HepG2 (cell line): ENCODE results near the gene MYRFL.

ENCODE experiments used
- KAT7 ChIP-seq: IDR thresholded peaks from 2 replicates; pipeline ENCODE4 v1.6.1; 2018; ENCODE audit warnings: borderline replicate concordance, missing compliant biosample characterization
- TBX2 ChIP-seq: sonication (generic); formaldehyde crosslinking; IDR thresholded peaks from 2 replicates; pipeline ENCODE4 v1.5.0; 2020; ENCODE audit warnings: missing genetic modification reagents, mild to moderate bottlenecking, borderline replicate concordance
- ZNF30 ChIP-seq: sonication (generic); formaldehyde crosslinking; IDR thresholded peaks from 2 replicates; pipeline ENCODE4 v1.5.0; 2020; ENCODE audit warnings: mild to moderate bottlenecking, missing genetic modification reagents
- TF ChIP-seq, protein P1 (sequence below): sonication (generic); formaldehyde crosslinking; IDR thresholded peaks from 2 replicates; pipeline ENCODE4 v1.9.0; 2021; ENCODE audit warnings: missing genetic modification reagents, borderline replicate concordance
- TF ChIP-seq, protein P2 (sequence below): sonication (generic); formaldehyde crosslinking; IDR thresholded peaks from 2 replicates; pipeline ENCODE4 v1.5.1; 2020; ENCODE audit warnings: mild to moderate bottlenecking, moderate library complexity, missing genetic modification reagents
- TF ChIP-seq, protein P3 (sequence below): sonication (generic); formaldehyde crosslinking; IDR thresholded peaks from 2 replicates; pipeline ENCODE4 v1.4.0; 2020; ENCODE audit warnings: missing genetic modification reagents
- TF ChIP-seq, protein P4 (sequence below): sonication (generic); formaldehyde crosslinking; IDR thresholded peaks from 2 replicates; pipeline ENCODE4 v1.4.0; 2020; ENCODE audit warnings: missing genetic modification reagents
- TF ChIP-seq, protein P5 (sequence below): sonication (generic); formaldehyde crosslinking; IDR thresholded peaks from 2 replicates; pipeline ENCODE4 v1.5.1; 2020; ENCODE audit warnings: mild to moderate bottlenecking, missing genetic modification reagents, moderate library complexity

DNA sequence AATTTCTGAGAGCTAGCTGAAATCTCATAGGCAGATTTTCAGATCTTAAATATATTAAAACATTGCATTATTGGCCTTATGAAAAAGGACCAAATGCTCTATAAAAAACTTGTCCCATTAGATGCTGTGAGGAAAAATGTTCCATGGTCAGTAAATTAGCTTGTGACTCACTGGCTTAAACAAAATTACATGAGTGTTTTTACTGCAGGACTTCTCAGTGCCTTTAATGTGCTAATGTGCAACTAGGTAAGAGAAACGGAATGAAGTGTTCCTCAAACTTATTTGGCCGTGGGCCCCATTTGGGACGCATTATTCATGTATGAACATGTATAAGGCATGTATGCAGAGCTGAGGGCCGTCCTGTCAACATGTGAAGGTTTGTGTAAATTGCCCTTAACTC, 41.7 kb downstream of the MYRFL start:
- TF ChIP-seq, protein P1, sequence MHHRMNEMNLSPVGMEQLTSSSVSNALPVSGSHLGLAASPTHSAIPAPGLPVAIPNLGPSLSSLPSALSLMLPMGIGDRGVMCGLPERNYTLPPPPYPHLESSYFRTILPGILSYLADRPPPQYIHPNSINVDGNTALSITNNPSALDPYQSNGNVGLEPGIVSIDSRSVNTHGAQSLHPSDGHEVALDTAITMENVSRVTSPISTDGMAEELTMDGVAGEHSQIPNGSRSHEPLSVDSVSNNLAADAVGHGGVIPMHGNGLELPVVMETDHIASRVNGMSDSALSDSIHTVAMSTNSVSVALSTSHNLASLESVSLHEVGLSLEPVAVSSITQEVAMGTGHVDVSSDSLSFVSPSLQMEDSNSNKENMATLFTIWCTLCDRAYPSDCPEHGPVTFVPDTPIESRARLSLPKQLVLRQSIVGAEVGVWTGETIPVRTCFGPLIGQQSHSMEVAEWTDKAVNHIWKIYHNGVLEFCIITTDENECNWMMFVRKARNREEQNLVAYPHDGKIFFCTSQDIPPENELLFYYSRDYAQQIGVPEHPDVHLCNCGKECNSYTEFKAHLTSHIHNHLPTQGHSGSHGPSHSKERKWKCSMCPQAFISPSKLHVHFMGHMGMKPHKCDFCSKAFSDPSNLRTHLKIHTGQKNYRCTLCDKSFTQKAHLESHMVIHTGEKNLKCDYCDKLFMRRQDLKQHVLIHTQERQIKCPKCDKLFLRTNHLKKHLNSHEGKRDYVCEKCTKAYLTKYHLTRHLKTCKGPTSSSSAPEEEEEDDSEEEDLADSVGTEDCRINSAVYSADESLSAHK (CRISPR knock-in tag) = no peak
- TF ChIP-seq, protein P2, sequence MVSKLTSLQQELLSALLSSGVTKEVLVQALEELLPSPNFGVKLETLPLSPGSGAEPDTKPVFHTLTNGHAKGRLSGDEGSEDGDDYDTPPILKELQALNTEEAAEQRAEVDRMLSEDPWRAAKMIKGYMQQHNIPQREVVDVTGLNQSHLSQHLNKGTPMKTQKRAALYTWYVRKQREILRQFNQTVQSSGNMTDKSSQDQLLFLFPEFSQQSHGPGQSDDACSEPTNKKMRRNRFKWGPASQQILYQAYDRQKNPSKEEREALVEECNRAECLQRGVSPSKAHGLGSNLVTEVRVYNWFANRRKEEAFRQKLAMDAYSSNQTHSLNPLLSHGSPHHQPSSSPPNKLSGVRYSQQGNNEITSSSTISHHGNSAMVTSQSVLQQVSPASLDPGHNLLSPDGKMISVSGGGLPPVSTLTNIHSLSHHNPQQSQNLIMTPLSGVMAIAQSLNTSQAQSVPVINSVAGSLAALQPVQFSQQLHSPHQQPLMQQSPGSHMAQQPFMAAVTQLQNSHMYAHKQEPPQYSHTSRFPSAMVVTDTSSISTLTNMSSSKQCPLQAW (CRISPR knock-in tag) = no peak
- no peak for TF ChIP-seq TBX2 (CRISPR knock-in tag)
- no peak for TF ChIP-seq ZNF30 (CRISPR knock-in tag)
- TF ChIP-seq, protein P3, sequence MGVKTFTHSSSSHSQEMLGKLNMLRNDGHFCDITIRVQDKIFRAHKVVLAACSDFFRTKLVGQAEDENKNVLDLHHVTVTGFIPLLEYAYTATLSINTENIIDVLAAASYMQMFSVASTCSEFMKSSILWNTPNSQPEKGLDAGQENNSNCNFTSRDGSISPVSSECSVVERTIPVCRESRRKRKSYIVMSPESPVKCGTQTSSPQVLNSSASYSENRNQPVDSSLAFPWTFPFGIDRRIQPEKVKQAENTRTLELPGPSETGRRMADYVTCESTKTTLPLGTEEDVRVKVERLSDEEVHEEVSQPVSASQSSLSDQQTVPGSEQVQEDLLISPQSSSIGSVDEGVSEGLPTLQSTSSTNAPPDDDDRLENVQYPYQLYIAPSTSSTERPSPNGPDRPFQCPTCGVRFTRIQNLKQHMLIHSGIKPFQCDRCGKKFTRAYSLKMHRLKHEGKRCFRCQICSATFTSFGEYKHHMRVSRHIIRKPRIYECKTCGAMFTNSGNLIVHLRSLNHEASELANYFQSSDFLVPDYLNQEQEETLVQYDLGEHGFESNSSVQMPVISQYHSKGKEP = no peak
- TF ChIP-seq, protein P4, sequence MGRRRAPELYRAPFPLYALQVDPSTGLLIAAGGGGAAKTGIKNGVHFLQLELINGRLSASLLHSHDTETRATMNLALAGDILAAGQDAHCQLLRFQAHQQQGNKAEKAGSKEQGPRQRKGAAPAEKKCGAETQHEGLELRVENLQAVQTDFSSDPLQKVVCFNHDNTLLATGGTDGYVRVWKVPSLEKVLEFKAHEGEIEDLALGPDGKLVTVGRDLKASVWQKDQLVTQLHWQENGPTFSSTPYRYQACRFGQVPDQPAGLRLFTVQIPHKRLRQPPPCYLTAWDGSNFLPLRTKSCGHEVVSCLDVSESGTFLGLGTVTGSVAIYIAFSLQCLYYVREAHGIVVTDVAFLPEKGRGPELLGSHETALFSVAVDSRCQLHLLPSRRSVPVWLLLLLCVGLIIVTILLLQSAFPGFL (CRISPR knock-in tag) = no peak
- no peak for TF ChIP-seq KAT7
- TF ChIP-seq, protein P5, sequence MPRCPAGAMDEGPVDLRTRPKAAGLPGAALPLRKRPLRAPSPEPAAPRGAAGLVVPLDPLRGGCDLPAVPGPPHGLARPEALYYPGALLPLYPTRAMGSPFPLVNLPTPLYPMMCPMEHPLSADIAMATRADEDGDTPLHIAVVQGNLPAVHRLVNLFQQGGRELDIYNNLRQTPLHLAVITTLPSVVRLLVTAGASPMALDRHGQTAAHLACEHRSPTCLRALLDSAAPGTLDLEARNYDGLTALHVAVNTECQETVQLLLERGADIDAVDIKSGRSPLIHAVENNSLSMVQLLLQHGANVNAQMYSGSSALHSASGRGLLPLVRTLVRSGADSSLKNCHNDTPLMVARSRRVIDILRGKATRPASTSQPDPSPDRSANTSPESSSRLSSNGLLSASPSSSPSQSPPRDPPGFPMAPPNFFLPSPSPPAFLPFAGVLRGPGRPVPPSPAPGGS (CRISPR knock-in tag) = no peak
